Measurements from ENCODE around the gene PHETA2.

Gene PHETA2, protein sequence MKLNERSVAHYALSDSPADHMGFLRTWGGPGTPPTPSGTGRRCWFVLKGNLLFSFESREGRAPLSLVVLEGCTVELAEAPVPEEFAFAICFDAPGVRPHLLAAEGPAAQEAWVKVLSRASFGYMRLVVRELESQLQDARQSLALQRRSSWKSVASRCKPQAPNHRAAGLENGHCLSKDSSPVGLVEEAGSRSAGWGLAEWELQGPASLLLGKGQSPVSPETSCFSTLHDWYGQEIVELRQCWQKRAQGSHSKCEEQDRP

DNA sequence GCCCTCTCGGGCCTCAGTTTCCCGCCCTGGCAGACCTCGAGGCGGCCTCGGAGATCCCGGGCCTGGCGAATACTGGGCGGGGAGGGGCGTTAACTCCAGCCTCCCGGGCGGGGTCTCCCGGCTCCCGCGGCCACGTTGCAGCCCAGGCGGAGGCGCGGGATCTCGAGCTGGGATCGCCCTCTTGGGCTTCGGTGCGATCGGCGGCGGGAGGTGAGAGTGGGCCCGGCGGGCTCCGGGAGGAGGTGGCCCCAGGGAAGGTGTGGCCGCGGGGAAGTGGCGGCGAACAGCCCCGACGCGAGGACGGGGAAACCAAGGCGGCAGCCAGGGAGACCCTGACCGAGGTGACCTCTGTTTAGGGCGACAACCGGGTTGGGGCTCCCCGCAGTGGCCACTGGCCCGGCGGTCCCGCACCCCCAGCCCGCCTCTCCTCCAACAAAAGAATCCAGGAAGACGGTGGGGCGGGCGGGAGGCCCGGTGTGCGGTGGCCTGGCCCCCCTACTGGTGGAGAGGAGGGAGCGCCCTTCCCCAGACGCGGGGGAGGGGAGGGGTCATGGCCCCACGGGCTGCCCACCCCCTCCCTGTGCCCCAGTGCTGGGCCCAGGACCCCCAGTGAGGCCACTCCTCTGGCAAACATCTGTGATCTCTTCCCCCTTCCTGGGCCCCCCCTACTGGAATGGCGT lies at the start of gene PHETA2:
PHETA2 (plus strand) TSS at position 117 of the 680 bp plus-strand sequence. CDS start 3,046 bp downstream, outside the sequence.
- in situ Hi-C loops (cut with MboI; ENCODE audit: low sequenced_read_pairs) = no loop called here

DNA sequence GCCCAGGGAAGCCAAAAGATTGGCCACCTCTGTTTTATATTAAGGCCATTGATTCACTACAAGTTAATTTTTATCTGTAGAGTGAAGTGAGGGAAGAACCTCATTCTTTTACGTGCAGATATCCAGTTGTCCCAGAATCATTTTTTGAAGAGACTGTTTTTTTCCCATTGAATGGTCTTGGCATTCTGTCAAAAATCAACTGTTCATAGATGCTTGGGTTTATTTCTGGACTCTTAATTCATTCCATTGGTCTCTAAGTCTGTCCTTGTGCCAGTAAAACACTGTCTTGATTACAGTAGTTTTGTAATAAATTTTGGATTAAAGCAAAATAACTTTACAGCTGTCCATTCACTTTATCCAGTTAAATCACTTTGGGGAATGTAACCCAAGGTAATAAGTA lies 48.6 kb upstream of the PHETA2 start:
- in situ Hi-C loops (cut with MboI; ENCODE audit: low sequenced_read_pairs) = no loop called here

DNA sequence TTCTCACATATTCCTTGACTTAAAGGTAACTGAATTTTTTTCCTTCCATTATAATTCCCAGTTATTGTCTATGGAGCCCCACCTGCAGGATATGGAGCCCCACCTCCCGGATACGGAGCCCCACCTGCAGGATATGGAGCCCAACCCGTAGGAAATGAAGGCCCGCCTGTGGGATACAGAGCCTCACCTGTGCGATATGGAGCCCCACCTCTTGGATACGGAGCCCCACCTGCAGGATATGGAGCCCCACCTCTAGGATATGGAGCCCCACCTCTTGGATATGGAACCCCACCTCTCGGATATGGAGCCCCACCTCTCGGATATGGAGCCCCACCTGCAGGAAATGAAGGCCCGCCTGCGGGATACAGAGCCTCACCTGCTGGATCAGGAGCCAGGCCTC lies 47.3 kb upstream of the PHETA2 start:
- in situ Hi-C loops (cut with MboI; ENCODE audit: low sequenced_read_pairs) = no loop called here

DNA sequence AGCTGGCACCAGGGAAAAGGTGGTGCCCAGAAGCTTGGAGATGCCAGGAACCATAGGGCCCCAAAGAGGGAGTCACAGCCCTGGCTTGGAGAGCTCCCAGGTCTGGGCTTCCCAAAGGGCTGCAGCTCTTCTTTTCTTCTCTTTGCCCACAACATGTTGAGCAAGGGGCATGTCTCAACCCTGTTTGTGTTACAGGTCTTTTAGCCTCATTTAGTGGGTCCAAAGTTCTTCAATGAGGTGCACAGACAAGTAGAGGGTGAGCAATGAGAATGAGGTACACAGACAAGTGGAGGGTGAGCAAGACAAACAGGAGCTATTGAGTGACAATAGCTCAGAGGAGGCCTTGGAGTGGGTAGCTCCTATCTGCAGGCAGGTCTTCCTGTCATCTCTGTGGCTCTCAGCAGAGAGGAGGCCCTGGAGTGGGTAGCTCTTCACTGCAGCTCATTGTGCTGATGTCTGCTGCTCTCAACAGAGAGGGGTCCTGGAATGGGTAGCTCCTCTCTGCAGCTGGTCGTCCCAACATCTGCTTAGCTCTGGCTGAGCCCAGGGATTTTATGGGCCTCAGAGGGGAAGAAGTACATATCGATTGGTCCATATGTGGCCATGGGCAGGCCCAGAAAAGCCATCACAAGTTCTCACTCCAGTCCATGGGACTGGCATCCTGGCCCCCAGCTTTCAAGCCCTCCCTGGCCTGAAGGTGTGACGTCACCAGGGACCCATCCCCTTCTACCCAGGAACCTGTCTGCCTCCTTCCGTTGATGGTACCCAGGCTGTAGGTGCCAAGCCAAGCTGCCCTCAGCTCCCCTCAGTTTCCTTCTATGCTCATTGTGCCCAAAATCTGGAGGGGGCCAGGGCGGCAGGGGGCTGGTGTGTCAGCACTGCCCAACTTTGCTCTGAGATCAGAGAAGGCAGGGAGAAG lies 40.5 kb upstream of the PHETA2 start:
- in situ Hi-C loops (cut with MboI; ENCODE audit: low sequenced_read_pairs) = no loop called here

DNA sequence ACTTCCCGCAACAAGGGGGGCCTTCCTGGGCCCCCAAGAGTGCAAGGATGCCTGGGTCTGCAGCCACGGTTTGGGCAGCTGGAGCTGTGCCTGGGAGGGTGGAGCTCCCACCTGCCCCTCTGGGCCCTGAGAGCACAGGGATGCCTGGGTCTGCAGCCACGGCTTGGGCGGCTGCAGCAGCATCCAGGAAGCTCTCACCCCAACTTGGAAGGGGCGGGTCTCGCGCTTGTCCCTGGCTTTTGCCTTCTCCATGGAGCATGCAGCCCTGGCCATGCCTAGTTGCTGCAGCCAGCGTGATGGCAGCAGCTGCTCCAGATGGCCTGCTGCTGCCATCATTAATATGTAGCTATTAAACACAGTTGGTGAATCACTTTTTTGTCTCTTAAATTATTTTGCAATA lies 38.8 kb upstream of the PHETA2 start:
- in situ Hi-C loops (cut with MboI; ENCODE audit: low sequenced_read_pairs) = no loop called here

DNA sequence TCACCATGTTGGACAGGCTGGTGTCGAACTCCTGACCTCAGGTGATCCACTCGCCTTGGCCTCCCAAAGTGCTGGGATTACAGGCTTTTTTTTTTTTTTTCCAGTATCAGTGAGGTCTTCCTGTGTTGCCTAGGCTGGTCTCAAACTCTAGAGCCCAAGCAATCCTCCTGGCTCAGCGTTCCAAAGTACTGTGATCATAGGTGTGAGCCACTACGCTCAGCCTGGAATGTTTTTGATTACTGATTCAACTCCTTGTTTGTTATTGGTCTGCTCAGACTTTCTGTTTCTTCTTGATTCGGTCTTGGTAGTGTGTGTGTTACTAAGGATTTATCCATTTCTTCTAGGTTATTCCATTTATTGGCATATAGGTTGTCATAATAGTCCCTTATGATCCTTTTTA lies 34.8 kb upstream of the PHETA2 start:
- in situ Hi-C loops (cut with MboI; ENCODE audit: low sequenced_read_pairs) = no loop called here

DNA sequence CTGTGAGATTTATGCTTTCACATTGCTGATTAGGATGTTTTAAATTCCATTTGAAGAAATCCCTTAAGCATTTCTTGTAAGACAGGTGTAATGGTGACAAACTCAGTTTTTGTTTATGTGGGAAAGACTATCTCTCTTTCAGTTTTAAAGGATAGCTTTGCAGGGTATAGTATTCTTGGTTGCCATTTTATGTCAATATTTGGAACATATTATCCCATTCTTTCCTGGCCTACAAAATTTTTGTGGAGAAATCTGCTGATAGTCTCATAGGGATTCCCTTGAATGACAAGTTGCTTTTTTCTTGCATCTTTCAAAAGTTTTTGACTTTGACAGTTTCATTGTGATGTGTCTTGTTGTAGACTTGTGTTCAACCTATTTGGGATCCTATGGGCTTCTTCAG lies 32.3 kb upstream of the PHETA2 start:
- in situ Hi-C loops (cut with MboI; ENCODE audit: low sequenced_read_pairs) = no loop called here

DNA sequence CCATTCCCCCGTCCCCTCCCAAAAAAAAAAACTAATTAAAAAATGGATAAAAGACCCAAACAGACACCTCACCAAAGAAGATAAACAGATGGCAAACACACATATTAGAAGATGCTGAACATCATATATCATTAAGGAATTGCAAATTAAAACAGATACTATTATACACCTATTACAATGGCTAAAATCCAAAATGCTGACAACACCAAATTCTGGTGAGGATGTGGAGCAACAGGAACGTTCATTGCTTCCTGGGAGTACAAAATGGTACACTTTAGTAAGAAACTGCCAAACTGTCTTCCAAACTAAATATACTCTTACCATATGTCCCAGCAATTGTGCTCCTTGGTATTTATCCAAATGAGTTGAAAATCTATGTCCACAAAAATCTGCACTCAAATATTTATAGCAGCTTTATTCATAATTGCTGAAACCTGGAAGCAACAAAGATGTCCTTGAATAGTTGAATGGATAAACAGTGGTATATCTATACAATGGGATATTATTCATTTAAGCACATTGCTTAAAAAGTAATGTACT lies 23.3 kb upstream of the PHETA2 start:
- in situ Hi-C loops (cut with MboI; ENCODE audit: low sequenced_read_pairs) = no loop called here

DNA sequence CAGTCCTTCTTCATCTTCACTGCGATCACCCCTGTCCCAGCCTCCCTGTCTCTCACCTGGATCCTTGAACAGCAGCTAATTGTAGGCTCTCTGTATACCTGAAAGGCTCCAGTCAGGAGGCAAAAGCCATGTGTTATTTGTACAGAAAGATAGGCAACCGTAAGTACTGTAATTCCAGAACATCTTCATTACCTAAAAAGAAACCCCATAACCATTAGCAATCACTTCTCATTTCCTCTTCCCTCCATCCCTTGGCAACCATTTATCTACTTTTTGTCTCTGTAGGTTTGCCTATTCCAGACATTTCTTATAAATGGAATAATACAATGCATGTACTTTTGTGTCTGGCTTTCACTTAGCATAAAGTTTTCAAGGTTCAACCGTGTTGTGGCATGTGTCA lies 21.3 kb upstream of the PHETA2 start:
- in situ Hi-C loops (cut with MboI; ENCODE audit: low sequenced_read_pairs) = no loop called here

DNA sequence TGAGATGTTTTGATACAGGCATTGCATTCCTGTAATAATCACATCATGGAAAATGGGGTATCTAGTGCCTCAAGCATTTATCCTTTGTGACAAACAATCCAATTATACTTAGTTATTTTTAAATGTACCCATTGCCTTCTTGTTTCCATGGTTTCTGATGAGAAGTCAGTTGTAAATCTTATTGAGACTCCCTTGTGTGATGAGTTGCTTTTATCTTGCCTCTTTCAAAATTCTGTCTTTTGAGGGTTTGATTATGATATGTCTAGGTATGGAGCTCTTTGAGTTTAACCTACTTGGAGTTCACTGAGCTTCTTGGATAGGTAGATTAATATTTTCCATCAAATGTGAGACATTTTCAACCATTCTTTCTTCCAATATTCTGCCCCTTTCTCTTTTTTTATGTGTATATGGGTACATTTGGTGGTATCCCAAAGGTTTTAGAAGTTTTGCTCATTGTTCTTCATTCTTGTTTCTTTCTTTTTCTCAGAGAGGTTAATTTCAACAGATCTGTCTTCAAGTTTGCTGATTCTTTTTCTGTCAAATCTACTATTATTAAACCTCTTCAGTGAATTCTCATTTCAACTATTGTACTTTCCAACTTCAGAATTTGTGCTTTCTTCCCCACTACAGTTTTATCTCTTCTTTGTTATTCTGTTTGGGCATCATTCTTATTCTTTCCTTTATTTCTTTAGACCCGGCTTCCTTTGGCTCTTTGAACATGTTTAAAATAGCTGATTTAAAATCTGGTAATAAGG lies 17.1 kb upstream of the PHETA2 start:
- in situ Hi-C loops (cut with MboI; ENCODE audit: low sequenced_read_pairs) = no loop called here

DNA sequence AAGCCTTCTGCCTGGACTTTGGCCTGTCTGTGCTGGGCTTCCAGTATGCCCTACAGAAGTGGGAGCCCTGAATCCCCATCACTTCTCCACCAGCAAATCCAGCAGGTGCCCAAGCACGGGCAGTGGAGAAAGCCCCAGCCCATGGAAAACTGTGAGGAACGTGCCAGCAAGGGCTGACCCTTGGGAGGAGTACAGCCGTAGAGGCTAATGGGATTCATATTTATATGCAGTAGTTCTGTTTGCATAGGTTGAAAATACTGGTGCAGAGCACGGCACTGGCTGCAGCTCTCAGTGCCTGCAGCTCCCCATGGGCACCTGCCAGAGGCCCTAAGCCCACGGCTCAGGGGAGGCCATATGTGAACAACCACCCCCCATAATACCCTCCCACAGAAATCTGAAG lies 13.6 kb upstream of the PHETA2 start:
- in situ Hi-C loops (cut with MboI; ENCODE audit: low sequenced_read_pairs) = no loop called here

DNA sequence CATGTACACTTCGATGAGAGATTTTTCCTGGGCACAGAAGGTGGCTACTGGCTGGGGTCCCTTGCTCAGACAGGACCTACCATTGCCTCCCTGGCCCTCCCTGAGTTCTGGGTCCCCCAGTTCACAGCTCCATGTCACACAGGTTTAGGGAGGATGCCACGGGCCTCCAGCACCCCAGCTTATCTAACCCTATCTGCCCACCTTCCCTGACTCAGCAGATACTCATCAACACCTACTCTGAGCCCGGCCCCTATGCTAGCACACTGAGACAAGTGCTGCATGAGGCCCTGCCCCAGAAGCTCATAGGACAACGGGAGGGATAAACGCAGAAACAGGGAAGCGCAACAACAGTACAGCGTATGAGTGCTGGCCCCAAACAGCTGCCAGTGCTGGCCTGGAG lies 13.0 kb upstream of the PHETA2 start:
- in situ Hi-C loops (cut with MboI; ENCODE audit: low sequenced_read_pairs) = no loop called here

DNA sequence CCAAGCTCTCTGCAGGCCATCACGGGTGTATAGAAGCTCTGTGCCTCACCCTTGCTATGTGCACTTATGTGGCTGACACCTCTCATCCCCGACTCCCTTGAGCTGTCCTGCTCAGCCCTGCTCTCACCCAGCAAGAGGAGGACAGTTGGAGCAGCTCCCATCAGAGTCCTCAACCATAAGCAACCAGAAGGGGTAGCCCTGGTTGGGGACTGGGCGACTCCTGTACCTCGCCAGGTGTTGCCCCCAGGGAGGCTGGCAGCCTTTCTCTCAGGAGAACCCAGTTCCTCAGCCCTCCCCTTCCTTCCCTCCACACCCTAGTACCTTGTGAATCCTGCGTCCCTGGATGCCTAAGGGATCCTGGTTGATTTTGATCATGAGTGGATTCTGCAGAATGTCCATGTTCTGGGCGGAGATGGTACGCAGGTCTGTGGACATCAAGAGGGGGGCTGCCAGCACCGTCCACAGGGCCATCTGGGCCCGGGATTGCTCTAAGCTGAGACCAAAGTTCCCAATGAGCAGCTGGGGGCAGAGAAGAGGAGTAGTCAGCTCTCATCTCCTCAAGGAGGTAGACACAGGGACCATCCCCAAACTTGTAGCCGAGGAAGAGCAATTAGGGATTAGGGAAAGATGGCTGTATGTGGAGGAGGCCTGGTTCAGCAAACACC lies 11.4 kb upstream of the PHETA2 start:
- in situ Hi-C loops (cut with MboI; ENCODE audit: low sequenced_read_pairs) = no loop called here

DNA sequence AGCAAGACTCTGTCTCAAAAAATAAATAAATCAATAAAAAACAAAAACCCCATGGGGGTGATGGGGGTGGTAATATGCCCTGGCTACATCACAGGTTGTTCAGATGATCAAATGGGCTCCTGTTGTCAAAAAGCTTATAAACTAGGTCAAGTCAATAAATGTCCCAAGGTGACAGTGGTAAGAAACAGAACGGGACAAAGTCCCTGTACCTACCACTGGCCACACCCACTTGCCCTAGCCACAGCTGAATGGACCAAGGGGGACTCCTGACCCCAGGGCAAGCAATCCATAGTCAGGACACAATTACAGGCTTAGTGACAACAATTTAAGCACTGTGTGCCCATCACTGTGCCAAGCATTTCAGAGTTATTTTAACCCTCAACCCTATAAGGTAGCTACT lies 9.4 kb upstream of the PHETA2 start:
- in situ Hi-C loops (cut with MboI; ENCODE audit: low sequenced_read_pairs) = no loop called here

DNA sequence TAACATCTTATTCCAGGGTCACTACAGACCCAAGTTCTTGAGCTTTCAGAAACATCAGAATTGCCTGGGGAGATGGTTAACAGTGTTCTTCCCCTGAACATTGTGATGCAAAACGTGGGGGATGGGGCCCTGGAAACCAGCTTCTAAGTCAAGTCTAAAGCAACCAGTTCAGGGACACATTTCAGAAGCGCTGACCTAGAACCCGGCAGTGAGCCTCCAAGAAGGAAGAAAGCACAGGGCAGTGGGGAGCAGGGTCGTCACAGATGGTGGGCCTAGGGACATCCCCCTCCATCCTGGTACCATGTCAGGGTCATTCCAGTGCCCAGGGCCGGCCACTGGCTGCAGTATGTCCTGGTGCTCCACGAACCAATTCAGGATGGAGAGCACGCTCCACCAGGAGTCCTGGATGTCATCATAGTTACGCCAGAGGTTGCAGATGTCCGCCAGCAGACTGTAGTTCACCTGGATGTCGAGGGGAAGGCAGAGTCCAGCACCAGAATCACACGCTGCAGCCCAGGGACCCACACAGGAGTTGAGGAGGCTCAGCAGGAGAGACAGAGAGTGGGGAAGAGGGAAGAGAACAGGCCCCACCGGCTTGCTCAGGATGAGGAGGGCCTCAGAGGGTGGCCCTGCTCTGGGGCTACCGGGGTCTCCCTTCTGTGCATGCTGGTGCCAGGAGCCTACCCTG lies 8.5 kb upstream of the PHETA2 start:
- in situ Hi-C loops (cut with MboI; ENCODE audit: low sequenced_read_pairs) = no loop called here

DNA sequence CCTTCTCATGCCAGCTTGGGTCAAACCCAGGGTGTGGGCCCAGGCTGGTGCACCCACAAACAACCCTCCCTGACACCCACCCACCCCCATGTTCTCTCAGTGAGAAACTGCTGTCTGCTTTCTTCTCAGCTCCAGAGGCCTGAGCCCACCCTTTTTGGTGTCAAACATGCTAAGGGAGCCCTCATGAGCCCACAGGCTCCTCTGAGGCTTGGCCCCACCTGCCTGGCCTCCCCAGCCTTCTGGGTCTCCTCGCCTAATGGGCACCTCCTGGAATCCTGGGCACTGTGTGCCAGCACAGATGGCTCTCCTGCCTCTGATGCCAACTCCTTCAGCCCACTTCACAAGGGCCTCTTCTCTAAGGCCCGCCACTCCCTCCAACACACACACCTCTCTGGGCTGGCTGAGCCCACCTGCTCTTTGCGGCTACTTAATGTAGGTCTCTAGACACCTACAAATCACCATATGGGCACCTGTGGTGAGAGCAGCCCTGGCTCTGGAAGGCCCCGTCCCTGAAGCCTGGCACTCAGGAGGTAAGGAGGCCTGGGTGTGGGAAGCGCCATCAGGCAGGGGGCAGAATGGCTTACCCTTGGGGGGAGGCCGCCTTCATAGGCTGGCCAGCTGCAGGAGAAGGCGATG lies 7.8 kb upstream of the PHETA2 start:
- in situ Hi-C loops (cut with MboI; ENCODE audit: low sequenced_read_pairs) = no loop called here

DNA sequence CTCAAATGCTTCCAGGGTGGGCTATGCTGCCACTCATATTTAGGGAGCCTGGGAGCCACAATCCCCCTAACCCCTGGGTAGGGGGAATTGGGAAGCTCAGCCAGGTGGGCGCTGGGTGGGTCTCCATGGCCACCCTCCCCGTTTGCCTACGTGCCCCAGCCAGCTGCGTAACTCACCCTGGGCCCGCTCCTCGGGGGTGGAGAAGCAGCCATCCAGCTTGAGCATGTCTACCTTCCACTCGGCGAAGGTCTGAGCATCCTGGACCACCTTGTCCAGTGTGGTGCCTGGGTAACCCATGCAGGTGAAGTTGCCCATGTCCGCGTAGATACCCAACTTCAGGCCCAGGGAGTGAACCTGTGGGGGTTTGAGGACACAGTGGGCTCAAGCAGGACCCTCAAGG lies 7.1 kb upstream of the PHETA2 start:
- in situ Hi-C loops (cut with MboI; ENCODE audit: low sequenced_read_pairs) = no loop called here

DNA sequence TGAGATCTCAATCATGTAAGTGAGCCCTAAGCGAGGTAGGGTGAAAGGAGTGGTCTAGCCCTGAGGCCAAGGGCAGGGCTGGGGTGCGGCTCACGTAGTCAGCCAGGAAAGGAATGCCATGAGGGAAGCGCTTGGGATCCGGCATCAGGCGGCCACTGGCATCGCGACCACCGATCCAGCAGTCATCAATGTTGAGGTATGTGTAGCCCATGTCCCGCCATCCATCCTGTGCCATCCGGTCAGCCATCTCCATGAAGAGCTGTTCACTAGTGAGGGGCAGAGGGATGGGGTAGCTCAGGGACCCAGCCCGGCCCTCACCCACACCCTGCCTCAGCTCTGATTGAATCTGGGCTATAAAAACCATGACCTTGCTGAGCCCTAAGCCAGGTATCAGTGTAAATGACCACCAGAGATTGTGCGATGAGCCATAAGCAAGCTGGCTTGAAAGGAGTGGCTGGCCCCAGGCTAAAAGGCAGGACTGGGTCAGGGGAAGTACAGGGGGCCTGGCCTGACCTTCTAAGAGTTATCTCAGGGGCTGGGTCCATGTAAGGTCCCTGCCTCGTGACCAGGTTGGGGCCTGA lies 6.3 kb upstream of the PHETA2 start:
- in situ Hi-C loops (cut with MboI; ENCODE audit: low sequenced_read_pairs) = no loop called here

DNA sequence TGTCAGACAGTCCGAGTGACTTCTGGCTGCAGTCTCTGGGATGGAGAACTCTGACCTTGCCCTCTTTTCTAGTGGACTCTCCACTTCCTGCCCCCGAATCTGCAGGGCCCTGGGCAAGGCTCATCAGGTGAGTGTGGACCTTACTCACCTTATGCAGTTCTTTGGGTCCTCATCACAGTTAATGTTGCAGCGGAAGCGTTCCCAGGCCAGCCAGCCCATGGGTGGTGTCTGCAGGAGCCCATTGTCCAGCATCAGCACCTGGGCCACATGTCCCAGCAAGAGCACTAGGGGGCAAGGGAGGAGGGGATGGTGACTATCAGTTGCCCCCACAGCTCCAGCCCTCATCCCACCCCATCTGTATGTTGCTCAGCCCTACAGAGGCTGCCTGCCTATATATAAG lies 5.8 kb upstream of the PHETA2 start:
- in situ Hi-C loops (cut with MboI; ENCODE audit: low sequenced_read_pairs) = no loop called here
